Uterus (tissue), 4 donors: ENCODE measurements around the gene COL26A1. TPM values are rescaled to one million over a fixed set of nuclear protein-coding genes. Genes with fewer than 3 reads are reported as not detected.
"Not testable (repeated sequence)": the region's sequence is repeated elsewhere in the genome, so short reads cannot be mapped to it uniquely, and the experiment has no call there.

Experiments
- DNase-seq, 2 donors: peaks; one replicate each; pipeline ENCODE4 v3.0.0-alpha.2; 2019 to 2020
- H3K27ac ChIP-seq, 2 donors: fragments of 200-600 bp; sonication (generic); 1 replicate in 1 of 2; 2 replicates in 1 of 2; pipeline ENCODE4 v1.5.1; 2016 to 2018
- H3K27me3 ChIP-seq, 2 donors: fragments of 200-600 bp; sonication (generic); one replicate each; pipeline ENCODE4 v1.5.1; 2018 to 2019; ENCODE audit warnings: control low read depth in 1 of 2
- H3K36me3 ChIP-seq, 2 donors: fragments of 200-600 bp; sonication (generic); one replicate each; pipeline ENCODE4 v1.5.1; 2019; ENCODE audit warnings: control low read depth in 1 of 2
- H3K4me1 ChIP-seq, 2 donors: fragments of 200-600 bp; sonication (generic); one replicate each; pipeline ENCODE4 v1.5.1; 2018 to 2019; ENCODE audit warnings: control low read depth in 1 of 2
- H3K4me3 ChIP-seq, 2 donors: fragments of 200-600 bp; sonication (generic); 1 replicate in 1 of 2; 2 replicates in 1 of 2; pipeline ENCODE4 v1.5.1; 2018 to 2019; ENCODE audit warnings: mild to moderate bottlenecking in 1 of 2
- H3K9me3 ChIP-seq, 2 donors: fragments of 200-600 bp; sonication (generic); one replicate each; pipeline ENCODE4 v1.5.1; 2019; ENCODE audit warnings: control low read depth in 1 of 2
- POLR2A ChIP-seq, 2 donors: fragments of 450-650 bp; IDR thresholded peaks; one replicate each; pipeline ENCODE4 v1.6.1; 2016; ENCODE audit warnings: antibody characterized with exemption in 2 of 2, mild to moderate bottlenecking in 1 of 2, moderate library complexity in 1 of 2
- intact Hi-C: fragments of 100-400 bp; cut with DNase I; formaldehyde crosslinking; loops from one replicate; pipeline ENCODE4 v1.15.1; 2023; ENCODE audit warnings: low total_unique reads
- total RNA-seq, 4 donors: library from RNA; depleted of rRNA in 3 of 4; stranded (reverse); fragments of >200 nt in 3 of 4; gene quantifications; one replicate each; pipeline versions ENCODE4 v1.1.0 to v1.2.4, GENCODE V29; 2014 to 2023
- TF ChIP-seq, protein P1 (sequence below), 4 experiments: fragments of 200-600 bp in 2 of 4; fragments of 450-650 bp in 2 of 4; sonication (generic) in 2 of 4; IDR thresholded peaks; one replicate each; pipeline ENCODE4 v1.5.1; 2016 to 2019; ENCODE audit warnings: antibody characterized with exemption in 4 of 4, mild to moderate bottlenecking in 2 of 4, moderate library complexity in 1 of 4
- donor health status: DM: yes; HTN: yes; CAD: no.

Gene COL26A1
- total RNA-seq, 4 donors from 2014 or later: 0.30 to 11.8 TPM; not detected in 2

DNA sequence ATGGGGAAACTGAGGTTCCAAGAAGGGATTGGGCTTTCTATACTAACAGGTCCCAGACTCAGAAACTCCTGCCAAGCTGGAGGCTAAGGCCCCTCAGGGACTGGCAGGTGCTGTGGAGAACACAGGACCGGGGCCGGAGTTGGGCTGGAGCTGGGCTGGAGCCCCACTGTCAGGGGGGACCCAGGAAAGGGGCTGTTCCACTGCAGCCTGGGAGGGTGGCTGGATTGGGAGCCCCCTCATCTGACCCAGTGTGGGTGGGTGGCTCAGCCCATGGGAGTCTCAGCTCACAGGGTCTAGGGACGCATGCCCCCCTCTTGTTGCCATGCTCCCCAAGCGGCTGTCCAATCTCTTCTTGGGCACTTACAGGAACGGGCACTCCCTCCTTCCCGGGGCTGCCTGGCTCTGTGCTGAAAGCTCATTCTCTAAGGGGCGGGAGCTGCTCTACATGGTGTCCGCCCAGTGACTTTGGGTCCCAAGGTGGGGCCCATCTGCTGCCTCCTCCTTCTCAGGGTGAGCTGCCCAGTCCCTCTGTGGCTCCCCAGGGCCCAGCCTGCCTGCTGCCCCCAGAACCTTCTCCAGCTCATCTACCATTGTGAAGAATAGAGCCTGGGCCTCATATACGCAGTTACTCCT is 139.9 kb downstream of the COL26A1 start:
- no peaks in the 10 kb centered on the region for H3K36me3 ChIP-seq
- TF ChIP-seq, protein P1, sequence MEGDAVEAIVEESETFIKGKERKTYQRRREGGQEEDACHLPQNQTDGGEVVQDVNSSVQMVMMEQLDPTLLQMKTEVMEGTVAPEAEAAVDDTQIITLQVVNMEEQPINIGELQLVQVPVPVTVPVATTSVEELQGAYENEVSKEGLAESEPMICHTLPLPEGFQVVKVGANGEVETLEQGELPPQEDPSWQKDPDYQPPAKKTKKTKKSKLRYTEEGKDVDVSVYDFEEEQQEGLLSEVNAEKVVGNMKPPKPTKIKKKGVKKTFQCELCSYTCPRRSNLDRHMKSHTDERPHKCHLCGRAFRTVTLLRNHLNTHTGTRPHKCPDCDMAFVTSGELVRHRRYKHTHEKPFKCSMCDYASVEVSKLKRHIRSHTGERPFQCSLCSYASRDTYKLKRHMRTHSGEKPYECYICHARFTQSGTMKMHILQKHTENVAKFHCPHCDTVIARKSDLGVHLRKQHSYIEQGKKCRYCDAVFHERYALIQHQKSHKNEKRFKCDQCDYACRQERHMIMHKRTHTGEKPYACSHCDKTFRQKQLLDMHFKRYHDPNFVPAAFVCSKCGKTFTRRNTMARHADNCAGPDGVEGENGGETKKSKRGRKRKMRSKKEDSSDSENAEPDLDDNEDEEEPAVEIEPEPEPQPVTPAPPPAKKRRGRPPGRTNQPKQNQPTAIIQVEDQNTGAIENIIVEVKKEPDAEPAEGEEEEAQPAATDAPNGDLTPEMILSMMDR (IDR thresholded peaks at IDR 0.05): no peak
- TF ChIP-seq POLR2A (IDR thresholded peaks at IDR 0.05): no peak

DNA sequence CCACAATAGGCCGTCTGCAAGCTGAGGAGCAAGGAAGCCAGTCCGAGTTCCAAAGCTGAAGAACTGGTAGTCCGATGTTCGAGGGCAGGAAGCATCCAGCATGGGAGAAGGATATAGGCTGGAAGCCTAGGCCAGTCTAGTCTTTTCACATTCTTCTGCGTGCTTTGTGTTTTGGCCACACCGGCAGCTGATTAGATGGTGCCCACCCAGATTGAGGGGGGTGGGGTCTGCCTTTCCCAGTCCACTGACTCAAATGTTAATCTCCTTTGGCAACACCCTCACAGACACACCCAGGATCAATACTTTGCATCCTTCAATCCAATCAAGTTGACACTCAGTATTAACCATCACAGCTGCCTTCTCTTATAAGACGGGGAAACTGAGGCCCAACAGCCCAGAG is 142.8 kb downstream of the COL26A1 start:
- H3K4me3 ChIP-seq, H3K27me3 ChIP-seq, DNase-seq, H3K4me1 ChIP-seq, H3K27ac ChIP-seq, H3K36me3 ChIP-seq, H3K9me3 ChIP-seq, intact Hi-C loops: not testable (repeated sequence)

More for the DNA sequence above, 139.9 kb downstream of the COL26A1 start:
- H3K4me1 ChIP-seq: no peaks in the 10 kb centered on the region
- H3K27ac ChIP-seq: no peak overlapping the region
- DNase-seq: no peak
- H3K9me3 ChIP-seq: no peaks in the 10 kb centered on the region
- no peaks in the 10 kb centered on the region for H3K27me3 ChIP-seq
- intact Hi-C loops: no loop called here
- H3K4me3 ChIP-seq: no peak overlapping the region

DNA sequence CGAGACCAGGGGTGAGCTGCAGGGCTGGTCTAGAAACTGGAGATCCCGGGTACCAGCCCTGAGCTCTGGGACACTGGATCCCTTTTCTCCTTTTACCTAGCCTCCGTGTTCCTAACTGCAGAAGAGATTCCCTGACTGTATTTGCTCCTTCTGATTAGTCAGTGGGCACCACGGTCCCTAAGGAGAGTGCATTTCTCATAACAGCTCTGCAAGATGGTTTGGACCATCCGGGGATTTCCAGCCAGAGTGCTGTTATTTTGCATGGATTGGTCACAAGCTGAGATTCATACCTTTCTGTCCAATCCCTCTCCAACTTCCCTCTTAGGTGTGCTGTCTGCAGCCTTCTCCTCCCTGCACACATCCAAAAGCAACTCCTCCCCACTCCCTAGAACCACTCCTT is 143.9 kb downstream of the COL26A1 start:
- Histone ChIP-seq H3K27me3 (no peaks in the 10 kb centered on the region), H3K4me3 (no peak overlapping the region), H3K27ac (no peak overlapping the region), H3K36me3 (no peaks in the 10 kb centered on the region), H3K4me1 (no peaks in the 10 kb centered on the region), H3K9me3 (no peaks in the 10 kb centered on the region)
- intact Hi-C loops: no loop called here
- TF ChIP-seq, protein P1 (IDR thresholded peaks at IDR 0.05): no peak
- TF ChIP-seq POLR2A (IDR thresholded peaks at IDR 0.05): no peak
- no peak for DNase-seq

- Histone ChIP-seq H3K4me1 (no peaks in the 10 kb centered on the region), H3K9me3 (no peaks in the 10 kb centered on the region), H3K36me3 (no peaks in the 10 kb centered on the region), H3K4me3 (no peak overlapping the region), H3K27ac (no peak overlapping the region), H3K27me3 (no peaks in the 10 kb centered on the region)
- DNase-seq: no peak
- intact Hi-C loops: no loop called here
- no peak for TF ChIP-seq POLR2A (IDR thresholded peaks at IDR 0.05)
- TF ChIP-seq, protein P1 (IDR thresholded peaks at IDR 0.05): no peak
Observed at GRCh38 chr7:101507327-101507726, 144.7 kb downstream of the COL26A1 start.

DNA sequence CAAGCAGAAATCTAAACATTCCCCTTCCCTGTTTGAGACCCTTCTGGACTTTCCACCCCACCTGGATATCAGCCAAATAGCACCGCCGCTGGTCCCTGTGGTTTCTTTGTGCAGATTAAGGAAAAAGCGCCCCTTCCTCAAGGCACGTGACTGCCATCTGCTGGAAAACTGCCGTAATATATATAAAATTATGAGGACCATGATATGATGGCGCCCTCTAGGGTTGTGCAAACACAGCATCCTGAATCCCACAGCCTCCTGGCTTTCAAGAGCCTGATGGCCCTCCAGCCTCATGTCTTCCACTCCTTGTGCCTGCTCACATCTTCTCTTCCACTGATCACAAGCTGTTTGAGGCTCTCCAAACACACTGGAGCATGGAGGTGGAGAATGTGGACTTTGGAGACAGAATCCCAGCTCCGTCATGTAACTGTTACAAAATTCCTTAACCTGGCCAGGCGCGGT is 145.1 kb downstream of the COL26A1 start:
- no peaks in the 10 kb centered on the region for H3K27me3 ChIP-seq
- no peaks in the 10 kb centered on the region for H3K36me3 ChIP-seq
- DNase-seq: peak in 1 of 2 donors; percentile 23
- intact Hi-C loops: no loop called here
- H3K4me1 ChIP-seq: no peaks in the 10 kb centered on the region
- no peak overlapping the region for H3K4me3 ChIP-seq
- no peak overlapping the region for H3K27ac ChIP-seq
- no peaks in the 10 kb centered on the region for H3K9me3 ChIP-seq
- no peak for TF ChIP-seq POLR2A (IDR thresholded peaks at IDR 0.05)
- TF ChIP-seq, protein P1 (IDR thresholded peaks at IDR 0.05): peak; percentile 37 to 75 (median 58)
